OCI-LY1 (cell line): ENCODE data around the gene TM4SF4.

Experiments
- EZH2 ChIP-seq: fragments of 200-600 bp; sonication (generic), shearing (Covaris generic); IDR thresholded peaks from 2 replicates; pipeline ENCODE4 v1.8.0; 2017; ENCODE audit warnings: borderline replicate concordance, mixed run types, mild to moderate bottlenecking, antibody characterized with exemption, low read length, moderate library complexity, mixed read lengths
- TF ChIP-seq, protein P1 (sequence below): fragments of 200-600 bp; sonication (generic), shearing (Covaris generic); IDR thresholded peaks from 2 replicates; pipeline ENCODE4 v1.5.1; 2017; ENCODE audit warnings: mild to moderate bottlenecking, antibody characterized with exemption, low read length, moderate library complexity, mixed read lengths

DNA sequence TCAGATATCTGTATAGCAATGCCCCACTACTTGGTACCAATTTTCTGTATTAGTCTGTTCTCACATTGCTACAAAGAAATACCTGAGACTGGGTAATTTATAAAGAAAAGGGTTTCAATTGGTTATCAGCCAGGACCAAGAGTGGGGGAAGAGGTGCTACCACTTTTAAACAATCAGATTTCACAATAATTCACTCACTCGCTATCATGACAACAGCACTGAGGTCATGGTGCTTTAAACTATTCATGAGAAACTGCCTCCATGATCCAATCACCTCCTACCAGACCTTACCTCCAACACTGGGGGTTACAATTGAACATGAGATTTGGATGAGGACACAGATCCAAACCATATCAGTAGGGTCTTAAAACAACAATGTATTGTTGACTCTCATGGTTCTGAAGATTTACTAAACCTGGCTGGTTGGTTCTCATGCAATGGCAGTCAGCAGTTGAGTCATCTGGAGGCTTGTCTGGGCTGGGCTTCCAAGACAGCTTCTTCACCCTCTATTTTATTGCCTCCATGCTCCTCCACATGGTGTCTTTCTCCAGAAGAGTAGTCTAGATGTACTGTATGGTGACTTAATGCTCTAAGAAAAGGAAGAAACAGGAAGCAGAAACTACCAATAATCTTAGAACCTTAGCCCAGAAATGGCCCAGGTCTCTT is 21.2 kb upstream of the TM4SF4 start:
- TF ChIP-seq, protein P1, sequence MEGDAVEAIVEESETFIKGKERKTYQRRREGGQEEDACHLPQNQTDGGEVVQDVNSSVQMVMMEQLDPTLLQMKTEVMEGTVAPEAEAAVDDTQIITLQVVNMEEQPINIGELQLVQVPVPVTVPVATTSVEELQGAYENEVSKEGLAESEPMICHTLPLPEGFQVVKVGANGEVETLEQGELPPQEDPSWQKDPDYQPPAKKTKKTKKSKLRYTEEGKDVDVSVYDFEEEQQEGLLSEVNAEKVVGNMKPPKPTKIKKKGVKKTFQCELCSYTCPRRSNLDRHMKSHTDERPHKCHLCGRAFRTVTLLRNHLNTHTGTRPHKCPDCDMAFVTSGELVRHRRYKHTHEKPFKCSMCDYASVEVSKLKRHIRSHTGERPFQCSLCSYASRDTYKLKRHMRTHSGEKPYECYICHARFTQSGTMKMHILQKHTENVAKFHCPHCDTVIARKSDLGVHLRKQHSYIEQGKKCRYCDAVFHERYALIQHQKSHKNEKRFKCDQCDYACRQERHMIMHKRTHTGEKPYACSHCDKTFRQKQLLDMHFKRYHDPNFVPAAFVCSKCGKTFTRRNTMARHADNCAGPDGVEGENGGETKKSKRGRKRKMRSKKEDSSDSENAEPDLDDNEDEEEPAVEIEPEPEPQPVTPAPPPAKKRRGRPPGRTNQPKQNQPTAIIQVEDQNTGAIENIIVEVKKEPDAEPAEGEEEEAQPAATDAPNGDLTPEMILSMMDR = no peak
- no peak for TF ChIP-seq EZH2
